IMR-90 (cell line): ENCODE measurements around the gene CDRT4.

Experiments used
- CEBPB ChIP-seq: IDR thresholded peaks from 2 replicates; pipeline ENCODE4 v1.6.1; 2012; ENCODE audit warnings: low read depth, low read length, improper control_type of control experiment
- MXI1 ChIP-seq: IDR thresholded peaks from 2 replicates; pipeline ENCODE4 v1.6.1; 2012; ENCODE audit warnings: low read depth, mild to moderate bottlenecking, low read length, moderate library complexity, borderline replicate concordance
- TF ChIP-seq, protein P1 (sequence below): conservative IDR thresholded peaks from 2 replicates; pipeline ENCODE4 v1.5.1; 2012; ENCODE audit warnings: mild to moderate bottlenecking, low read depth, low read length, improper control_type of control experiment

DNA sequence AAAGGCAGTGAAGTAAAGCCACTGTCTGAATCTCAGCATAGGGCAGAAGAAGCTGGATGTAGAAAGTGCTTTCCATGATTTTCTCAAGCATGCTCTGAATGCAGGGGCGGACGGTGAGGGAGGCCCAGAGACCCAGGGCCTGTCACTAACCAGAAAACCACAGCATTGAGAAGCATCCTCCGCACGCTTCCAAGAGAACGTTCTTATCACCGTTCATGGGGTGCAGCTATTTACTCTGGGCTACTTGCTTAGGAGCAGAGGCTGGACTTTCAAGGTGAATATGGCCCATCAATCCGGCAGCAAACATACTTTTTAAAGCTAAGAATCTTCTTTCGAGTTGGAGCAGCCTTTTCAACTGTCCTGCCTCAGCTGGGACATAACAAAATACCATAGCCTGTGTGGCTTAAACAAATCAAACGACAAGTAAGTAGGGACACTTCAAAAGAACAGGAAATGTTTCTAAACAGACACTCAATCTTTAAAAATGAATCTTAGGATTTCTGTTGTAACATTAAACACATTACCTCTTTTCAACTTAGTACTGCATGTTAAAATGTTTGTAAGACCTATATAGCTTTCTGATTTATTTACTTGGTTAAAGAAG, 46.5 kb upstream of the CDRT4 start:
- TF ChIP-seq, protein P1, sequence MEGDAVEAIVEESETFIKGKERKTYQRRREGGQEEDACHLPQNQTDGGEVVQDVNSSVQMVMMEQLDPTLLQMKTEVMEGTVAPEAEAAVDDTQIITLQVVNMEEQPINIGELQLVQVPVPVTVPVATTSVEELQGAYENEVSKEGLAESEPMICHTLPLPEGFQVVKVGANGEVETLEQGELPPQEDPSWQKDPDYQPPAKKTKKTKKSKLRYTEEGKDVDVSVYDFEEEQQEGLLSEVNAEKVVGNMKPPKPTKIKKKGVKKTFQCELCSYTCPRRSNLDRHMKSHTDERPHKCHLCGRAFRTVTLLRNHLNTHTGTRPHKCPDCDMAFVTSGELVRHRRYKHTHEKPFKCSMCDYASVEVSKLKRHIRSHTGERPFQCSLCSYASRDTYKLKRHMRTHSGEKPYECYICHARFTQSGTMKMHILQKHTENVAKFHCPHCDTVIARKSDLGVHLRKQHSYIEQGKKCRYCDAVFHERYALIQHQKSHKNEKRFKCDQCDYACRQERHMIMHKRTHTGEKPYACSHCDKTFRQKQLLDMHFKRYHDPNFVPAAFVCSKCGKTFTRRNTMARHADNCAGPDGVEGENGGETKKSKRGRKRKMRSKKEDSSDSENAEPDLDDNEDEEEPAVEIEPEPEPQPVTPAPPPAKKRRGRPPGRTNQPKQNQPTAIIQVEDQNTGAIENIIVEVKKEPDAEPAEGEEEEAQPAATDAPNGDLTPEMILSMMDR = no peak
- TF ChIP-seq CEBPB (no peak), MXI1 (no peak)
